Activated T-helper 2 cell treated with anti-CD3 and anti-CD28 coated beads, Interferon-gamma antibody, Interleukin-2, Interleukin-4, amounts not matched to agents 10 μg/mL and 5 μg/mL and 100 μg/mL, durations not matched to agents 14 hours and 24 hours and 36 hours (primary cell): ENCODE data around the gene ZNF439. TPM values are rescaled to one million over a fixed set of nuclear protein-coding genes. Genes with fewer than 3 reads are reported as not detected.
A peak's percentile ranks its signal among the peaks of the same experiment; 100 is the strongest.
"Not testable (repeated sequence)": the region's sequence is repeated elsewhere in the genome, so short reads cannot be mapped to it uniquely, and the experiment has no call there.

Source experiments
- DNase-seq: peaks from one replicate; pipeline ENCODE4 v3.0.0; 2021; ENCODE audit warnings: low spot score
- H3K27ac Mint-ChIP-seq: one replicate; pipeline ENCODE4 v1.8.0; 2021; ENCODE audit warnings: mixed read lengths
- H3K27me3 Mint-ChIP-seq: one replicate; pipeline ENCODE4 v1.8.0; 2021; ENCODE audit warnings: low read depth, mixed read lengths
- H3K36me3 Mint-ChIP-seq: one replicate; pipeline ENCODE4 v1.8.0; 2021; ENCODE audit warnings: low read depth, mixed read lengths
- H3K4me1 Mint-ChIP-seq: one replicate; pipeline ENCODE4 v1.8.0; 2021; ENCODE audit warnings: low read depth, mixed read lengths
- H3K4me3 Mint-ChIP-seq: one replicate; pipeline ENCODE4 v1.8.0; 2021; ENCODE audit warnings: low read depth, mild to moderate bottlenecking, moderate library complexity, mixed read lengths
- H3K9me3 Mint-ChIP-seq: one replicate; pipeline ENCODE4 v1.8.0; 2021; ENCODE audit warnings: mixed read lengths
- intact Hi-C: fragments of 100-400 bp; cut with micrococcal nuclease; formaldehyde crosslinking; loops from one replicate; pipeline ENCODE4 v1.15.1; 2023
- total RNA-seq: library from RNA; stranded (reverse); gene quantifications from 2 replicates; pipeline ENCODE4 v1.2.3, GENCODE V29; 2022

Gene ZNF439
- 4.3 and 5.1 TPM in 2 replicates for total RNA-seq

GRCh38 chr19:11848594-11849469, at the start of gene ZNF439:
TSS of gene ZNF439 (plus strand) at chr19:11848726. CDS start at chr19:11848868, 142 bp downstream.
- Mint-ChIP-seq H3K27ac (peak within 1 kb of the TSS; percentile 59), H3K4me3 (peak within 1 kb of the TSS; percentile 70), H3K9me3 (peaks cover 45% of the 10 kb centered on the region), H3K36me3 (peaks cover 36% of the 10 kb centered on the region), H3K27me3 (no peaks in the 10 kb centered on the region), H3K4me1 (peaks cover 7% of the 10 kb centered on the region)
- intact Hi-C loops = loop anchor here (1.0 kb wide), 1 partner anchor 51 kb away; the partner anchor contains the start of gene ZNF491
- peak; percentile 83 for DNase-seq

GRCh38 chr19:11806354-11807098, 42.0 kb upstream of the ZNF439 start:
- DNase-seq = no peak
- intact Hi-C loops = no loop called here
- Mint-ChIP-seq H3K4me1 (no peaks in the 10 kb centered on the region), H3K27ac (no peak overlapping the region), H3K27me3 (no peaks in the 10 kb centered on the region), H3K9me3 (peaks cover 55% of the 10 kb centered on the region), H3K4me3 (no peak overlapping the region), H3K36me3 (peaks cover 26% of the 10 kb centered on the region)

DNA sequence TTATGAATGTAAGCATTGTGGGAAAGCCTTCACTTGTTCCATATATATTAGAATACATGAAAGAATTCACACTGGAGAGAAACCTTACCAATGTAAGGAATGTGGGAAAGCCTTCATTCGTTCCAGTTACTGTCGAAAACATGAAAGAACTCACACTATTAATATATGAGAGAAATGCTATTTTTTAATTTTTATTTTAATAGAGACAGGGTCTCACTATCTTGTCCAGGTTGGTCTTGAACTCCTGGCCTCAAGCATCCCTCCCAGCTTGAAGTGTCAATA, 41.5 kb upstream of the ZNF439 start:
- Mint-ChIP-seq H3K4me1 (no peaks in the 10 kb centered on the region), H3K4me3 (no peak overlapping the region), H3K27me3 (no peaks in the 10 kb centered on the region), H3K27ac (no peak overlapping the region), H3K36me3 (peaks cover 26% of the 10 kb centered on the region), H3K9me3 (peaks cover 55% of the 10 kb centered on the region)
- no peak for DNase-seq
- intact Hi-C loops = no loop called here

GRCh38 chr19:11813703-11814028, 34.9 kb upstream of the ZNF439 start:
- Mint-ChIP-seq H3K4me1 (peaks cover 14% of the 10 kb centered on the region), H3K36me3 (peaks cover 48% of the 10 kb centered on the region), H3K27ac (peak overlapping the region; percentile 71), H3K27me3 (no peaks in the 10 kb centered on the region), H3K9me3 (peaks cover 38% of the 10 kb centered on the region), H3K4me3 (peak overlapping the region; percentile 88)
- intact Hi-C loops = loop anchor here (2.0 to 5.0 kb wide), 3 partner anchors 47 to 329 kb away; partner anchors contain the start of genes ZNF20 and ZNF441
- peak; percentile 9 for DNase-seq

DNA sequence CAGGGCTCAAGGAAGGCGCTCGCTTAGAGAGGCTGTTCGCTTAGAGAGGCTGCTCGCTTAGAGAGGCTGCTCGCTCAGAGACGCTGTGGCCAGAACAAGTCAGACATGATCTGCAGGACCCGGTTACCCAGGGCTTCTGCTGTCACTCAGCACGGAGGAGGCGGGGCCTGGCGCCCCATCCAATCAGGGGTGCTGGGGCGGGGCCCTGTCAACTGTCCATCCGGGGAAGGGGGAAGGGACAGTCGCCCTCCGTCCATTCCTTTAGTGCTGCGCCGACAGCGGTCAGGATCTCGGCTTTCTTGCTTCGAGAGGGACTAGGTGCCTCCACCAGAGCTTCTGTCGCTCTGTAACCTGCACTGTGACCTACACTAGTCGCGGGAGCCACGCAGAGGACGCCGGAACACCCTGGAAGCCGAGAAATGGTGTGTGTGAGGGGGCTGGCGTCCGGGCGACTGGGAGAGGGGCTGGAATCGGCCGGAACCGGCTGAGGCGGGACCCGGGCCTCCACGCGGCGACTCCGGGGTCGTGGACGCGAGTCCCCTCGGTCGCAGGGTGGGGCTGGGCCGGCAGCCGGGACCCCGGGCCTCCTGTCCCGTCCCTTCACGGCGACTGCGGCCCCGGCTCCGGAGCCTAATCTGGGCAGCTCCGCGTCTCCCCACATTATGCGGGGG, 34.4 kb upstream of the ZNF439 start, which contains the start of gene ZNF440:
Gene ZNF440 (plus strand): TSS at position 245 of the 671 bp plus-strand sequence. CDS start 175 bp downstream, at position 420.
- Mint-ChIP-seq H3K27me3 (no peaks in the 10 kb centered on the region), H3K27ac (peak within 1 kb of the TSS; percentile 71), H3K9me3 (peaks cover 36% of the 10 kb centered on the region), H3K4me1 (peaks cover 14% of the 10 kb centered on the region), H3K36me3 (peaks cover 51% of the 10 kb centered on the region), H3K4me3 (peak within 1 kb of the TSS; percentile 88)
- peak; percentile 85 for DNase-seq
- intact Hi-C loops = loop anchor here (5.0 kb wide), 2 partner anchors 173 to 328 kb away; partner anchors contain the start of gene ZNF20

DNA sequence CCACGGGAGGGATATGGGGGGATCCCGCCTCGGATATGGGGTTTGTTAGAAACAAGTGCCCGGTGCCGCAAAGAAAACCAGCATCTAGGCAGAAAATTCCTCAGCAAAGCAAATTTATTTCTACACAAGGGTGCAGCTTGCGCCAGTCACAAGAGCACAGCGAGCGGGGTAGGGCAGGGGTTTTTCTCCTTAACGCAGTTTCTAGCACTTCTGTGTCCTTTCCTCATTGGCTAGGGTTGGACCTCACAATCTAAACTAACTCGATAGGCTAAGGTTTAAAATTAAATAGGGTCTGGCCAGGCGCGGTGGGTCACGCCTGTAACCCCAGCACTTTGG, 33.9 kb upstream of the ZNF439 start:
- intact Hi-C loops = loop anchor here (5.0 kb wide), 2 partner anchors 173 to 328 kb away; partner anchors contain the start of gene ZNF20
- H3K4me1 Mint-ChIP-seq = peaks cover 14% of the 10 kb centered on the region
- H3K27ac Mint-ChIP-seq = no peak overlapping the region
- H3K4me3 Mint-ChIP-seq = peak overlapping the region; percentile 80
- H3K9me3 Mint-ChIP-seq = peaks cover 34% of the 10 kb centered on the region
- H3K36me3 Mint-ChIP-seq = peaks cover 54% of the 10 kb centered on the region
- DNase-seq = no peak
- no peaks in the 10 kb centered on the region for H3K27me3 Mint-ChIP-seq

GRCh38 chr19:11821474-11822109, 26.9 kb upstream of the ZNF439 start:
- intact Hi-C loops = no loop called here
- no peak overlapping the region for H3K27ac Mint-ChIP-seq
- no peak overlapping the region for H3K4me3 Mint-ChIP-seq
- H3K36me3 Mint-ChIP-seq = peaks cover 79% of the 10 kb centered on the region
- peaks cover 58% of the 10 kb centered on the region for H3K9me3 Mint-ChIP-seq
- no peaks in the 10 kb centered on the region for H3K4me1 Mint-ChIP-seq
- DNase-seq = no peak
- no peaks in the 10 kb centered on the region for H3K27me3 Mint-ChIP-seq

DNA sequence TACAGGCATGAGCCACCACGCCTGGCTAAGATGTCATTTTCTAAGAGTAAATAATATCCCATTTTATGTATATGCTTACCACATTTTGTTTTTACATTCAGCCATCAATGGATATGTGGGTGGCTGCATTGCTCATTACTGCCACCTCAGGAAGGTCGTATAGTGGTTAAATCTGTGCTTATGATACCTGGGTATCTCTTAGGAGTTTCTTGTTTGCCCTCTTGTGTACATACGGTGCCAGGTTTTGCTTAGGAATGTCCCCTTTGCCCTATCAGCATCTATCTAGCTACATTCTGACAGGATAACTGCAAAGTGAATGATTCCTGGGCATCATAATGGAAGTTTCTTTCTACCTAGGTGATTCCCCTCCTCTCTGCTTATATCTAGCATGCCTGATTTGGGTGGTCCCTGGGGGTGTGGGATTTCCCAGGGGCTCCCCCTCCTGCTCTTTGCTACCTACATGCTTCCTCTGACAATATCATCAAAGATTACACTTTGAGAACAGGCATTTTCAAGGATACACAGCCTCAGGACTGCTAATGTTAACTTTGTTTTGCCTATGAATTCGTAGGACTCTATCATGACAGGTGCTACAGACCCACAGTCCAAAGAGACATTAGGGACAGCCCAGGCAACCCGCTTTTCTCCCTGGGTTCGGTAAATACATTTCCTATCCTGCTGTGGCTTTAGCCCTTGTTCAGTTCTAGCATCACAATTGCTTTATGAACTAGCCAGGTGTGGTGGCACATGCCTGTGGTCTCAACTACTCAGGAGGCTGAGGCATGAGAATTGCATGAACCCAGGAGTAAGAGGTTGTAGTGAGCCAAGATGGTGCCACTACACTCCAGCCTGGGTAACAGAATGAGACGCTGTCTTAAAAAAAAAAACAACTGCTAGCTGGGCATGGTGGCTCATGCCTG, 19.3 kb upstream of the ZNF439 start:
- Mint-ChIP-seq H3K36me3 (peaks cover 86% of the 10 kb centered on the region), H3K9me3 (peaks cover 83% of the 10 kb centered on the region)
- H3K4me1 Mint-ChIP-seq, H3K4me3 Mint-ChIP-seq, intact Hi-C loops, H3K27ac Mint-ChIP-seq, H3K27me3 Mint-ChIP-seq, DNase-seq: not testable (repeated sequence)

DNA sequence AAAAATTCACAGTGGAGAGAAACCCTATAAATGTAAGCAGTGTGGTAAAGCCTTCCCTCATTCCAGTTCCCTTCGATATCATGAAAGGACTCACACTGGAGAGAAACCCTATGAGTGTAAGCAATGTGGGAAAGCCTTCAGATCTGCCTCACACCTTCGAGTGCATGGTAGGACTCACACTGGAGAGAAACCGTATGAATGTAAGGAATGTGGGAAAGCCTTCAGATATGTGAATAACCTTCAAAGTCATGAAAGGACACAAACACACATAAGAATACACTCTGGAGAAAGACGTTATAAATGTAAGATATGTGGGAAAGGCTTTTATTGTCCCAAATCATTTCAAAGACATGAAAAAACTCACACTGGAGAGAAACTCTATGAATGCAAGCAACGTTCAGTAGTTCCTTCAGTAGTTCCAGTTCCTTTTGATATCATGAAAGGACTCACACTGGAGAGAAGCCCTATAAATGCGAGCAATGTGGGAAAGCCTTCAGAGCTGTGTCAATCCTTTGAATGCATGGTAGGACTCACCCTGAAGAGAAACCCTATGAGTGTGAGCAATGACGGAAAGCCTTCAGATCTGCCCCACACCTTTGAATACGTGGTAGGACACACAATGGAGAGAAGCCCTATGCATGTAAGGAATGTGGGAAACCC, 16.1 kb upstream of the ZNF439 start:
- intact Hi-C loops = no loop called here
- no peak overlapping the region for H3K4me3 Mint-ChIP-seq
- no peaks in the 10 kb centered on the region for H3K4me1 Mint-ChIP-seq
- peaks cover 74% of the 10 kb centered on the region for H3K9me3 Mint-ChIP-seq
- no peak overlapping the region for H3K27ac Mint-ChIP-seq
- peaks cover 70% of the 10 kb centered on the region for H3K36me3 Mint-ChIP-seq
- H3K27me3 Mint-ChIP-seq = no peaks in the 10 kb centered on the region
- DNase-seq = no peak

GRCh38 chr19:11833541-11833940, 15.0 kb upstream of the ZNF439 start:
- intact Hi-C loops = no loop called here
- no peak overlapping the region for H3K4me3 Mint-ChIP-seq

DNA sequence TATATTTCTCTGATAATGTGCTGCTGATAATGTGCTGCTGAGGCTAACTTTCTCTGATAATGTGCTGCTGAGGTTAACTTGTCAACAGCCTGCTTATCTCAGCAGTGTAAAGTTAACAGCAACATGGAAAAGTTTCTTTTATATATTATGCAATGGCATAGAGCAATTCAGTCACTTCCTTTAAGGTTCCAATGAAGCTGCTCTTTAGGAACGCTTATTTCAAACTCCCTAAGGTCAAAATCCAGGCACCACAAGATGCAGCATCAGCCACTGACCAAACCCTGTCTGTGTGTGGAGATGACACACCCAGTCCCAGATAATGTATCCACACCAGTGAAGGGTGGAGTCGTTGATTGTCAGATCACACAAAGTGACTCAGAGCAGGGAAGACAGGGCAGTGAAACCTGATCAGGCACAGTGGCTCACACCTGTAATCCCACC, 12.9 kb upstream of the ZNF439 start:
- H3K9me3 Mint-ChIP-seq = peaks cover 65% of the 10 kb centered on the region
- intact Hi-C loops, H3K27ac Mint-ChIP-seq, DNase-seq, H3K4me1 Mint-ChIP-seq, H3K4me3 Mint-ChIP-seq, H3K27me3 Mint-ChIP-seq: not testable (repeated sequence)
- peaks cover 38% of the 10 kb centered on the region for H3K36me3 Mint-ChIP-seq

More at GRCh38 chr19:11833541-11833940, 15.0 kb upstream of the ZNF439 start:
- H3K4me1 Mint-ChIP-seq = no peaks in the 10 kb centered on the region
- H3K27me3 Mint-ChIP-seq = no peaks in the 10 kb centered on the region
- H3K36me3 Mint-ChIP-seq = peaks cover 58% of the 10 kb centered on the region
- no peak overlapping the region for H3K27ac Mint-ChIP-seq
- no peak for DNase-seq
- peaks cover 68% of the 10 kb centered on the region for H3K9me3 Mint-ChIP-seq
